ENCODE measurements around the gene TULP4. TPM values are rescaled to one million over a fixed set of nuclear protein-coding genes. Genes with fewer than 3 reads are reported as not detected.
A peak's percentile ranks its signal among the peaks of the same experiment; 100 is the strongest.

TULP4 gene
- total and polyA plus RNA-seq, 2 of the 8 experiments (the other 6 are each of a cell fraction or from before 2014, with no cell fraction given), result 7.7 to 51.6 TPM

GRCh38 chr6:158536891-158537798 lies 224.9 kb downstream of the TULP4 start (continued):
- TF ChIP-seq CHD7 (IDR thresholded peaks at IDR 0.05; ENCODE audit: insufficient replicate concordance, low read length) (no peak), EGR1 (IDR thresholded peaks at IDR 0.05; ENCODE audit: borderline replicate concordance, low read depth, low read length) (peak; percentile 97), TCF12 (IDR thresholded peaks at IDR 0.05; ENCODE audit: low read depth, low read length) (no peak), SUZ12 (IDR thresholded peaks at IDR 0.05; ENCODE audit: low read length) (no peak), PHF8 (conservative IDR thresholded peaks at IDR 0.05; ENCODE audit: low read depth, low read length) (peak; percentile 47), NANOG (IDR thresholded peaks at IDR 0.05; ENCODE audit: insufficient read depth, low read depth, low read length, poor library complexity, severe bottlenecking) (no peak)
- TF ChIP-seq, protein P1, sequence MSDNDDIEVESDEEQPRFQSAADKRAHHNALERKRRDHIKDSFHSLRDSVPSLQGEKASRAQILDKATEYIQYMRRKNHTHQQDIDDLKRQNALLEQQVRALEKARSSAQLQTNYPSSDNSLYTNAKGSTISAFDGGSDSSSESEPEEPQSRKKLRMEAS (IDR thresholded peaks at IDR 0.05), result peak; percentile 56
